Uterus (tissue), 2 donors: ENCODE results near the gene FGFR1OP2.

Experiments
- CTCF ChIP-seq, 4 experiments: fragments of 200-600 bp in 2 of 4; fragments of 450-650 bp in 2 of 4; sonication (generic) in 2 of 4; IDR thresholded peaks; one replicate each; pipeline ENCODE4 v1.5.1; 2016 to 2019; ENCODE audit warnings: antibody characterized with exemption in 4 of 4, mild to moderate bottlenecking in 2 of 4, moderate library complexity in 1 of 4
- POLR2A ChIP-seq, 2 donors: fragments of 450-650 bp; IDR thresholded peaks; one replicate each; pipeline ENCODE4 v1.6.1; 2016; ENCODE audit warnings: antibody characterized with exemption in 2 of 2, mild to moderate bottlenecking in 1 of 2, moderate library complexity in 1 of 2

GRCh38 chr12:26895672-26896071 lies 42.6 kb upstream of the FGFR1OP2 start:
- TF ChIP-seq CTCF (IDR thresholded peaks at IDR 0.05) = no peak
- no peak for TF ChIP-seq POLR2A (IDR thresholded peaks at IDR 0.05)
